HG03520 (cell line): ENCODE results near the gene OSER1.

Experiments used
- ATAC-seq: cut with Tn5 transposase; IDR thresholded peaks from one replicate; pipeline ENCODE4 v1.9.1; 2021; ENCODE audit warnings: mild to moderate bottlenecking, moderate library complexity; ENCODE audit not compliant: unreplicated experiment

Gene OSER1

DNA sequence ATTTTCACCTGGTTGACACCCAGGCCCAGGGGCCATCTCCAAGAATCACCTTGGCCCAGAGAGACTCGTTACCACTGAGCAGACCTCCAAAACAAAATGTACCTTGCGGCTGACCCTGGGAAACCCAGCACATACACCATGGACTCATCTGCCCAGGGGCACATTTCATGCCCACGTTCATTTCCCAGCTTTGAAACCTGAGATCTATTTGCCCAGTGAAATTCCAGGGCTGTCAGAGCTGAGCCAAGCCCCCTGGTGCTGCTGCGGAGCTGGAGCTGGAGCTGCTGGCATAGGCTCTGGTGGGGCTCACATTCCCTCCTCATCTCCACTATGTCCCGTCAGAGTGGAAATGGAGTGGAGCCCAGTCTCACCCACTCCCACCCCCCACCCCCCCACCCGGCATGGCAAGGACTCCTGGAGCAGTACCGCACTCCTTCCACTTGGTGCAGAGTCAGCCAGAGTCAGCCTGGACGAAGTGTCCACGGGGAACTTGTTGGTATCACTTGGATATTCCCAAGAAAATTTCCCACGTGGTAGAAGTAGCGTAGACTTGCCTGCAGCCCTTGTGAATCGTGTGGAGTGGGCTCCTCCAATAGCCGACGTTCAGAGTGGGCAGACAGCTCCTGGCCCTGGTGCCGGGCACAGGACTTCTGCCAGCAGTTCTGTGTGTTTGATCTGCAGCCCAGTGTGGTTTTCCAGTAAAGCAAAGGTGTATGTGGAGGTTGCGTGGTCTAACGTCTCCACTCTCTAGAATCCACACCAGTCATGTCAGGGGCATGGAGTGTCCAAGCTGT is 18.1 kb upstream of the OSER1 start:
- ATAC-seq, result no peak

DNA sequence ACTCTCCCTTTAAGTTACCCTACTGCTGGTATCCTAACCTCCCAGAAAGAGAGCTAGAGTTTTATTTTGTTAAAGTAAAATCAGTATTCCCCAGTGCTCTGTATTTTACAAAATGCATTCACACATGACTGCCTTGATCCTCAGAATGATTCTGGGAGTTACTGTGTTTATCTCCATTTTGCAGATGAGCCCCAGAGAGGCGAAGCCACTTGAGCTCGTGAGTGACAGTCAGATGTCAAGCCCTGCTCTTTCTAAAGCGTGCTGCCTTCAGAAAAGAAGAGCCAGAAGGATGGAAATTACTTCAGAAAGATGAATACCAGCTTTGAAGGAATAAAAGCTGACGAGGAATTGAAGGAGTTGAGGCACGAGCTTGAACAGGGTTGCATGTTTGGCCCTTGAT is 14.1 kb upstream of the OSER1 start:
- no peak for ATAC-seq

DNA sequence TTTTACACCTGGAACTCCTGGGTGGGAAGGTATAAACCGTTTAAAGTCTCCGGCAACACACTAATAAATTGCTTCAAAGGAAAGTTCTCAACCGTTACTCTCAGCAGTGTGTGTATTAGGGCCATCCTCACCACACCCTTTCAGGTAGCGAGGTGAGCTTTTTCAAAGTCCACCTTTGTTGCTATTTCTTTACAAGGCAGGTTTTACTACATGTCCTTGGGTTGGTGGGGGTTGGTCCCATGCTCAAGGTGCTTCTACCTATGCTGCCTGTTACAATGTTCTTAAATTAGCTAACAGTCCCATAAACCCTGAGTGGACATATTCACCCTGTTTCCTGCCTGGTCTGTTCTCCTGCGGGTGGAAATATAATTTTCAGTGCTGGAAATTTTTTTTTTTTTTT is 13.2 kb upstream of the OSER1 start:
- no peak for ATAC-seq

DNA sequence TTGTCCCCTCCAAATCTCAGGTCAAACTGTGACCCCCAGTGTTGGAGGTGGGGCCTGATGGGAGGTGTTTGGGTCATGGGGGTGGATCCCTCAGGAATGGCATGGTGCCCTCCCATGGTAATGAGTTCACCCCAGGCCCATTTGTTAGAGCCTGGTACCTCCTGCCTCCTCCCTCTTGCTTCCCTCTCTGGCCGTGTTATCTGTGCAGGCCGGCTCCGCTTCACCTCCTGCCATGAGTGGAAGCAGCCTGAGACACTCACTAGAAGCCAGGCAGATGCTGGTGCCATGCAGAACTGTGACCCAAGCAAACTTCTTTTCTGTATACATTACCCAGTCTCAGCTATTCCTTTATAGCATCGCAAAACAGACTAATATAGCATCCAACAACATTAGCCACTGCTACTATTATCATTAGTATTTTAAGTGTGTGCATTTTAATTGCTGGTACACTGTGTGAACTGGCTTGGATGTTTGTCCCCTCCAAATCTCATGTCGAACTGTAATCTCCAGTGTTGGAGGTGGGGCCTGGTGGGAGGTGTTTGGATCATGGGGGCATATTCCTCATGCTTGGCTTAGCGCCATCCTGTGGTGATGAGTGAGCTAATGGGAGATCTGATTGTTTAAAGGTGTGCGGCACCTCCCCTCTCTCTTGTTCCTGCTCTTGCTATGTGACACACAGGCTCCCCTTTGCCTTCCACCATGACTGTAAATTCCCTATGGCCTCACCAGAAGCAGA is 12.2 kb upstream of the OSER1 start:
- no peak for ATAC-seq

DNA sequence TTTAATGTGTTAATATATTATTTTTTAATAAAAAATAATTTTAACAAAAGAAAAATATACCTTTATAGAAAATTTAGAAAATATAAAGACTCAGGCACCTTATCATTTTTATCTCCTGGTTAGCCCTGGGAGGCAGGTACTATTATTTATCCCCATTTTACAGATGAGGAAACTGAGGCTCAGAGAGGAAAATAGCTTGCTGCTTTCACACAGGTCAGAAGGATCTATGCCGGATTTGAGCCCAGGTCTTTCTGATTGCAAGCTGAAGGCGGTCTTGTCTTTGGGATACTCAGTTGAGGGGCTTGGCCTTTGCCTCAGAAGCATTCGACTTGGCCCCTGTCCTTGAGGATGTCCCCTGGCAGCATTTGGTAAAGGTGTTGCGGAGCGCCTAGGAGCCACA is 11.5 kb upstream of the OSER1 start:
- ATAC-seq, result no peak

DNA sequence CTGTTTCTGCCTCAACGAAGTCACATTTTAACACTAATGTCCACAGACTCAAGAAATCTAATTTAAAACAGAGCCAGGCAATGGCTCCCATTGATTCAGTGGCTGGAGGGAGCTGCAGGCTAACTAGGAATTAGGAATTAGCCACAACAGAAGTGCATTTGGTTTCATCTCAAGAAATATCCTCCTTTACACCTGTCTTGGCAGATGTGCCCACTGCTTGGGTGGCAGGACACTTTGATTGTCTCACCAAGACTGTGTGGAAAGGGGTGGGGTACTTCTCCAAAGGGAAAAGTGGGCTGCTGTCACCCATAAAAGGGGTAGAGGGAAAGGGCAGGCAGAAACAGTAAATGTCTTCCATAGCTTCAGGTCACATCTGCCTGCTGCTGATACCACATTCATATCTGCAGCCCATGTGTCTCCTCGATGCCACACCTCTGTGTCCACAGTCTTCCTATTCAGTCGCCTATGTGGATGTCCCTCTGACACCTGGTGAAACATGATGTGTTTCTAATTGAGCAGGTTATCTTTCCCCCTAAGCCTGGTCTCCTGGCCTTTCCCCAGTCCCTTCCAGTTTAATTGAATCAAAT is 10.9 kb upstream of the OSER1 start:
- ATAC-seq, result no peak

DNA sequence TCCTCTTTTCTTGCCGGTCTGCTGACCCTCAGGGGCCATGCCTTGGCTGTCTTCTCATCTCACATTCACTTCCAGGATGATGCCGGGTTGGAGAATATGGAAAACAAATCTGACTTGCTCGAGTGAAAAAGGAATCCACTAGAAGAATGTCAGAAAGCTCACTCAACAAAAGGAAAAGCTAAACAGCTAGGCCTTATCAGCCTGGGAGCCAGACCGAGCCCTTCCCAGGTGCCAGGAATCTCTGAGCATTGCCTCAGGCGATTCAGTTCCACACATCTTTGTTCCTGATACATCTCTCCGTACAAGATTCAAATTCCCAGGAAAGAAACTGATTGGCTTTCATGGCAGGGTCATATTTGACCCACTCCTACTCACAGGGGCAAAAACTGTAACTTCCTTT is 9.2 kb upstream of the OSER1 start:
- no peak for ATAC-seq

DNA sequence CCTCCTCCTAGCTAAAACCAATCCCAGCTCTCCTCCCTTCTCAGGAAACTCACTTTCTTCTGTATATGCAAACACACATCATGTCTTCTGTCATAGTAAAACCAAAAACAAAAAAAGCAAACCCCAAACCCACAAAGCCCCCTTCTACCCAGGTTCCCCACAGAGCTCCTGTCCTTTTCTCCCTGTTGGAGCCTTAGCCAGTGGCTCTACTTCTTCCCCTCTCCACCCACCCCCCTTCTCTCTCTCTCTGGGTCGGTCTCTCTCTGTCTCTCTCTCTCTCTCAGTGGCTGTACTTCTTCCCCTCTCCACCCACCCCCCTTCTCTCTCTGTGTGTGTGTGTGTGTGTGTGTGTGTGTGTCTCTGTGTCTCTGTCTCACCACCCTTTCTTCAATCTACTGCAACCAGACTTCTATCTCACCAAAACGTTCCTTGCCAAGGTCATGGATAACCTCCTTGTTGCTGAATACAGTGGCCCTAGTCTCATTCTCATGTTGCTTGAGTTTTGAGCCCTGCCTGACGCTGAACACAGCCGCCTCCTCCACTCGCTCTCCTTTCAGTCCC is 8.7 kb upstream of the OSER1 start:
- no peak for ATAC-seq

DNA sequence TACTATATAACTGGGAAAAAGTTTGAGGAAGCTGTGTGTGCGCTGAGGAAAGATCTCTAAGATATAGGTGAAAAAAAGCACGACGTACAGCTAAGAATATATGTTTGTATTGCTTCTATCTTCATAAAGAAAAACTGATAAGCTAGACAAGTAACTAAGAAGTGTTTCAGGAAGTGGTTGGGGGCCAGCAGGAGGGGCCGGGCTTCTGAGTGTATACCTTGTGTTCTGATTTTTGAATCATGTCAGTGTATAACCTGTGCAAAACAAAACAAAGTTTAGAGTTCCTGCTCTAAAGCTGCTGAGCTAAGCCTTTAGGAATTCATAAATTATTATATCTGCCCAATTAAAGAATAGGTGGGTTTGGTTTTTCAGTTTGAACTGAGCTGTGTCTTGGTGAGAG is 7.9 kb upstream of the OSER1 start:
- ATAC-seq, result no peak

DNA sequence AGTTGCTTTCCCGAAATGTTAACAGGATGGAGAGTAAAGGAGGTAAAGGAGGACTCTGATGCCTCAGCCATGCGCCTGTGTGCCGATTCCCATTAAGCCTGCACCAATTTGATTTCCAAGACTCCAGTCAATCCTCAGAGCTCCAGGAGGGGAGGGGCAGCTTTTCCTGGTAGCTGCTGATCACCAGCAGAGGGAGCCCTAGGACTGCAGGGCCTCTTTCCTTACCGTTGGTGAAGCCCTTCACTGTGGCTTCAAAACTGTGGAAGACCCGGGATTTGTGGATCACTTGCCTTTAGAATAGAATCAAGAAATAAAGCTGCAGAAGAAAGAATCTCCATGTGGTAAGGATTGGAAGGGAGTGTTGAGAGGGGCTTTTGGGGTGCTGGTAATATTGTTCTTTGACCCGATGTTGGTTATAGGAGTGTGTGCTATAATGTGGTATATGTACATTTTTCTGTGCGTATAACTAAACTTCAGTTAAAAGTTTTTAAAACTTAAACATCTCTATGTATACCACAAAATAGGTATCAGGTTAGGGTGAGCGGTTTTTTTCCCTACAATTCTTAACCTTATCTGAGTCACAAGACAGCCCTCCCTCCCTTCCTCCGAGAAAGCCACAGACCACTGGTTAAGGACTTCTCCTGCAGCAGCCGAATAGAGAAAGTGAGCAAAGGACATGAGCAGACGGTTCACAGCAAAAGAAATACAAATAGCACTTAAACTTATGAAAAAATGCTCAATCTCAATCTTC is 6.9 kb upstream of the OSER1 start:
- ATAC-seq, result no peak

DNA sequence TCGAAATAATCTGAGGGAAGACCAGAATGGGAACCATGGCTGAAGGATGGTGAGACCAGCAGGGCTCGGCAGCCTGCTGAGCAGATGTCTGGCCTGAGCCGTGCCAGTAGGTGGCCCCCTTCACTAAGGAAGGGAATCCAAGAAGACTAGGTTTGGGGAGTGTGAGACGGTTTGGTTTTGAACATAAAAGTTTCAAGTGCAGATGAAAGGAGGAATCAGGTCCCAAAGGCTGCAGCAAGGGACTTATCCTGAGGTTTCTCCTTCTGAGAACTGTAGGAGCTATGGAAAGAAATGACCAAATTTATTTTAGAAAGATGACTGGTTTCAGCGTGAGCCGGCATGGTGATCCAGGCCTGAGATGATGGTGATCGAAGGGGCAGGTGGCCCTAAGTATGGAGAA is 4.6 kb upstream of the OSER1 start:
- no peak for ATAC-seq

DNA sequence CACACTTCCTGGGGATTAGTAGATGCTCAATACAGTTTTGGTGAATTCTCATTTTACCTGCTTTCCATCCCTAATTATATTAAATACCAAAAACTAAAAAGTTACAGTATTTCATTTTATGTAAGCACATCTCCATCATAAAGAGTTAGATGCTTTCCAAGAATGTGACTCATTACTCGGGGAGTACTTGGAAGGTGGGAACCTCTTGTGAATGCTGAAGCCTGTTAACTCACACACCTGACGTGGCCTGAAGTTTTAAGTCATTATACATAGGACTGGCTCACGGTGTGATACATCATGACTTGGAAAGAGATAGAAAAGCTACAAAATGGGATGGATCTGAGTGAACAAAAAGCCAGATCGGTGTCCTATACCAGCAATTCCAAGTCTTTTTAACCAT is 2.2 kb upstream of the OSER1 start:
- no peak for ATAC-seq

DNA sequence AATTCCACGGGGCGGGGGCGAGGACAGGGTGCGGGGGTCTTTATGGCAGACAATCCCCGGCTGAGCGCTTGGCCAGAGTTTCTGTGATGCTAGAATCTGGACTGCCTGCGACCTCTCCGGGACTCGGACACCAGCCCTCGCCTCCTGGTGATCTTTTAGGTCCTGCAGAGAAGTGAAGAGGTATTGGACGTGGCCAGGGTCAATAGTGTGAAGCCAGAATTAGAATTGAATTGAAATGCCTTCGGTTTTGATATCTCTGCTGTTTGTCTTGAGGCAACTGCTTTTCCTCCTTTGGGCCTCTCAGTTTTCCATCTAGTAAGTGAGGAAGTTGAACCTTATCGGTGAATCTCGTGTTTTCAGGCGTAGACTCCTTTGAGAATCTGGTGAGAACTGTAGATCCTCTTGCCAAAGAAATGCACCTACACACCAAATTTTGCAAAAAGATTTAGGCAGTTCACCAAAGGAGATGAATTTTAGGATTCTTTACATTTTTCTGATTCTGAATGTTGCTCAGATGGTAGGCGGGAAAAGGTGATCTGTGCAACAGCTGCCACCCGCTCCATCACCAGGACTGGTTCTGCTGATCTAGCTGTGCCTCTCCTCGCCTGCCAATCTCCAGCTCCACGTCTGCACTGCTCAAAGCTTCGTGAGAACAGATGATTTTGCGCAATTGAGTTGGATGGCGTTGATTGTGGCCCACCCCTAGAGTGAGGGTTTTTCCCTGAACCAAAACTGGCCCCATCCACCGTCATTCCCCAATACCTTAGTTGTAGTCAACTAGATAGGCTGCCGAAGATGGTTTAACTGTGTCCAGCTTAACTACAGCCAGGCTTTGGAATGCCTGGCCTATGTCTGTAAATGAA is 837 bp upstream of the OSER1 start:
- ATAC-seq, result no peak

DNA sequence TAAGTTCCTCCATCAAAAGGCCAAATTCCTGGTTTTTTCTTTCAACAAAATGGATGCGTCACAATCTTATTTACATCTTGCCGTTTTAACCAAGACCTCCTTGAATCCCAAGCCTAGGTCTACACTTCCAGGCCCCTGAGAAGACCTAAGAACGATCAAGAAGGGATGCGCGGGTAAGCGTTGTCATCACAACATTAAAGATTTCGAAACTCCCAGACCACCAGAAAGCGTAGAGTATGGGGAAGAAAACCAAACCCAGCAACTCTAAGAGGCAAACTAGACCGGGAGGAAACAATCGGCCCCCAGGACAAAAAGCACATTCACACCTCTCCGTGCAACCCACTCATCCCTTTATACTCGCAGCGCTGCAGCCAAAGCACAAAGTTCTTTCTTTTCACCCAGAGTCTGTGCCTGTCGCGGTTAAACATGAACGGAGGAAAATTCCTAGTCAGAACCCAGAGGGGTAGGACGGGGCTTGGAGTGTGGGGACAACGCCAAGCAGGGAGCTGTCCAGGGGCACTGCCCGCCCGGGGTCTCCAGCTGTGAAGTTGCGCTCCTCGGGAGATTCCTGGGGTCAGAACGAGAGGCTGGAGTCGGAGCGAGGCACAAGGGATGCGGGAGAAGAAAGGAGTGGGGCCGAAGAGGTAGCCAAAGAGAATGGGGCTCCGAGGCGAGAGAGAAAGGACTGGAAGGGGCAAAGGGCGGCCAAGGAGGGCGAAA is 725 bp downstream of the OSER1 start:
- ATAC-seq, result no peak

DNA sequence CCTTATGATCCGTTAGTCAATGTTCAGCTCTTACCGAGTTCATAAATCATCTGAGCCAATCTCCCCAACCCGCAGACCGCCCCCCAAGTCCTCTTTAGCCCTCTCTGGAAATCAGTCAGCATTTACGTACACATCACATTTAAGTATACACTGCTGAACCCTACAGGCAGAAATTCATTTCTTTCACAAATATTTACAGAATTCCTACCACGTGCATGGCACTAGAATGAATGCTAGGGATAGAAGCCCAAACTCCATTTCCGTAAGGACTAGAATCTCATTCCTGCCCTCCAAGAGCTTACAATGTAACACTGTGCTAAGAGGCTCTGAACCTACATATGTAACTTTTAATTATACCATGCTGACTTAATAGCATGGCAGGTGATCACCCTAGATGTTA is 1.8 kb downstream of the OSER1 start:
- ATAC-seq, result no peak

DNA sequence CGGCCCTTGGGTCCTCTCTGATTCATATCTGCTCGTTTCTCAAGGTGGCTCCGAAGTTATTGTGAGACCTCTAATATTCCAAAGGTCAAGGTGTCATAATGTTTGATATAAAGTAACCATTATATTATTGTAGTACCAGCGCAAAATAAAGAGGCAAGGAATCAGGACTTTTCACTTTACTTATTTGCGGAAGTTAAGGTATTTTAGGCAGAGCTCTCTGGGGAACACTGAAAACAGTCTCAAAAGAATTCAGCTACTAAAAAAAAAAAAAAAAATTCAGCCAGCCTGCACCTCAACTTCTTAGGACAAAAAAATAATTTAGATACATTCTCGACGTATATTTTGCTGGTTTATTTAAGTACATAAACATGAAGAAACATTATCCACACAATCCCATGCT is 2.4 kb downstream of the OSER1 start:
- no peak for ATAC-seq

DNA sequence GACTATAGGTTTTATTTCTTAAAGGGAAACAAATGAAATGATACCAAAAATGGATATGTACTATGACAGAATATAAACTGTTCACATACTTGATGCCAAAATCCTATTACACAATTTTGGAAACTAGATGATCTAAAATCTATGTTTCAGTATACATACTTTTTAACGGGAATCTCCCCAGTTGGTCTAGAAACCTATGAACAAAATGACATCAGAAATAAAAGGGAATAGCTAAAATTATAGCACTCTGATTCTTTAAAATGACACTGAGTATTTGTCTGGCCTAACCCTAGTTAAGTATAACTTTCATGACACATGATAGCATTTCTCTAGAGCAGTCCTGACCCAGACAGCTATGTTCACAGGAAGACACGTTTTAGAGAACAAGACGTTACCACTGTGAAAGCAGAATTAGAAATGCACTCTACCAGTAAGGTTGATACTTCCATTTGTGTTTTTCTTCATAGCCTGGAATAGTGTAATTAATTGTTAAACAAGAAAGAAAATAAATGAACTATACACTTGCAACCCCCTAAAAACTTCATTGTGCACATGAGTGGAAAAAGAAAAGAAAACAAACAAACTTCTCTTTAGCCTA is 3.3 kb downstream of the OSER1 start:
- ATAC-seq, result no peak

DNA sequence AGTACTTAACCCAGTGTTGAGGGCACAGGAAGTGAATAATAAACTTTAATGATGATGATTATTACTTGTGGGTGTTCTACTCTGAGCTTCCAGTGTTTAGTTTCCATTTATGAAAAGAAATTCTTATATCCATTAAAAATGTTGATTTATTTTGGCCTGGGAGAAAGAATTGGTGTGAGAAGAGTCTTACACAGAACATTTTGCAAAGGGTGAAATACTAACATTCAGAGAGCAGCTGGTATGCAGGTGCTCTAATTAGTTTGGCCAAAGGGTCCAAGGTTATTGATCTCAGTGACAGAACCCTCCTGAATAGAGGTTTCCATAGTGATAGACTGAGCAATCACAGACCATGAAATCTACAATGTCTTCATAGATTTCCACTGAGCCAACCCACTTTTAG is 4.4 kb downstream of the OSER1 start:
- ATAC-seq, result no peak

DNA sequence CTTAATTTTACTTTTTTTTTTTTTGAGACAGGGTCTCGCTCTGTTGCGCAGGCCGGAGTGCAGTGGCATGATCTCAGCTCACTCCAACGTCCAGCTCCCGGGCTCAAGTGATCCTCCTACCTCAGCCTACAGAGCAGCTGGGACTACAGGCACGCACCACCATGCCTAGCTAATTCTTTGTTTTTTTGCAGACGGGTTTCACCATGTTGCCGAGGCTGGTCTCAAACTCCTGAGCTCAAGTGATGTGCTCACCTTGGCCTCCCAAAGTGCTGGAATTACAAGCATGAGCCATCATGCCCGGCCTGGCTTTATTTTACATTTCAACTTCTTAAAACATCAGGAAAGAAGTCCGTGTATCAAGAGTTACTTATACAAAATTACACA is 5.7 kb downstream of the OSER1 start:
- ATAC-seq, result no peak
